NCI-H1930 (cell line): Measurements from ENCODE around the gene LIMA1.

Experiments used
- DNase-seq, 2 experiments: peaks; one replicate each; lab custom pipeline; 2025; lab: John Stamatoyannopoulos, UW

The LIMA1 gene

GRCh38 chr12:50218386-50218785, 64.9 kb downstream of the LIMA1 start:
- no peak for DNase-seq

- no peak for DNase-seq
Observed at GRCh38 chr12:50217202-50217601, 66.1 kb downstream of the LIMA1 start.

DNA sequence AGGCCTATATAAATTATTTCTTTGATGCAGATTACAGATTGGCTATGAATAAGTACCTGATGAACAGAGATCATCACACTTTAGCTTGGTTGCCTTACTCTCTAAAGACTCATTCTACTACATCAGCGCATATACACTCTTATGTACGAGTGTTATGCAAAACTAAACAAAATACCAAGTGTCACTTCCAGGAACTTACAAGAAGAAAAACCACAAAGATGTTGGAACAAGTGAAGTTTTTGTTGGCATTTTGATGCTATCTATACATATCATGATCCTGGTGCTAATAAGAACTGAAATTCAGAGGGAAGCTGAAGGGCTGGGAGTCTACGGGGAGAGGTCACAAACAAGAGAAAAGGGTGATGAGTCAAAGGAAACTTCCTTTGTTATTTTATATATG, 68.3 kb downstream of the LIMA1 start:
- DNase-seq: no peak

DNA sequence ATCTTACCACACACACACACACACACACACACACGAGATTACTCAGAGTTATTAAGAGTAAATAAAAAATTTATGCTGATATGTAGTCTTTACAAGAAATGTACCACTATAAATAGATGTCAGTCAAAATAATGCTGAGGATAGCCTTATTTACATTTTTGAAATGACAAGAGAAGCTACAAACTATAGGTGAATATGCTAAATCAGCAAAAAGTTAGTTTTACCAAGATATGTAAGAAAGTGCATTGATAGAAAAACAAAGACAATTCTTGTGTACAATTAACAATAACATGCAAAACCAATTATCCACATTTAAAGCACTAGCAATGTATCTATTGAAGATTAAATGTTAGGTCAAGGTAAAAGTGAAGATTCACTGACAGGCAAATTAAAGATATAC, 69.3 kb downstream of the LIMA1 start:
- no peak for DNase-seq

- DNase-seq: no peak
Observed at GRCh38 chr12:50213439-50213838, 69.9 kb downstream of the LIMA1 start.

- DNase-seq: no peak
Observed at GRCh38 chr12:50212071-50212467, 71.3 kb downstream of the LIMA1 start.

GRCh38 chr12:50211392-50212070, 71.8 kb downstream of the LIMA1 start:
- DNase-seq: no peak

DNA sequence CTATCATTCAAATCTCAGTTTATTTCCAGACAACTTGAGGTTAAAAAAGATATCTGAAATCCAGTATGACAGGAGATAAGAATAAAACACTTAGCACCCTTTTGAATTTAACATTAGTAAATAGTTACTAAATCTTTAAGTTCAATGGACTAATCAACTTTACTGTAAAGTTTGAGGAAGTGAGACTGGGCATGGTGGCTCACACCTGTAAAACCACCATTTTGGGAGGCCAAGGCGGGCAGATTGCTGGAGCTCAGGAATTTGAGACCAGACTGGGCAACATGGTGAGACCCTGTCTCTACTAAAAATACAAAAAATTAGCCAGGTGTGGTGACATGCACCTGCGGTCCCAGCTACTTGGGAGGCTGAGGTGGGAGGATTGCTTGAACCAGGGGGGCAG, 75.9 kb downstream of the LIMA1 start:
- no peak for DNase-seq

- DNase-seq: no peak
Observed at GRCh38 chr12:50205648-50206047, 77.7 kb downstream of the LIMA1 start.

DNA sequence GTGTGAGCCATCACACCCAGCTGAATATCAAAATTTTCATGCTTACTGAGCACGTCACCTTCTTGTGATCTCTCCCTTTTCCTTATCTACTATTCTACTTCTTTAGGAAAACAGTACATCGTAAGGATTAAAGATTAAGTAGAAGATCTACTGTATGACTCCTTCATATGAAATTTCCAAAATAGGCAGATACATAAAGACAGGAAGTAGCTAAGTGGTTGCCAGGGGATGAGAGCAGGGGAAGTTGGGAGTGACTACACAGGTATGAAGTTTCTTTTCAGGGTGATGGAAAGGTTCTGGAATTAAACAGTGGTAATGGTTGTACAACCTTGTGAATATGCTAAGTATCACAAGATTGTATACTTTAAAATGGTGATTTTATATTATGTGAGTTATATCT, 79.6 kb downstream of the LIMA1 start:
- DNase-seq: no peak

- DNase-seq: no peak
Observed at GRCh38 chr12:50201987-50202521, 81.3 kb downstream of the LIMA1 start.

GRCh38 chr12:50200552-50201273, 82.6 kb downstream of the LIMA1 start:
- DNase-seq: no peak

GRCh38 chr12:50198829-50199228, 84.5 kb downstream of the LIMA1 start:
- DNase-seq: no peak

- no peak for DNase-seq
Observed at GRCh38 chr12:50197297-50197727, 86.0 kb downstream of the LIMA1 start.

- DNase-seq: no peak
Observed at GRCh38 chr12:50196537-50196936, 86.8 kb downstream of the LIMA1 start.

GRCh38 chr12:50195832-50196231, 87.5 kb downstream of the LIMA1 start:
- DNase-seq: no peak

DNA sequence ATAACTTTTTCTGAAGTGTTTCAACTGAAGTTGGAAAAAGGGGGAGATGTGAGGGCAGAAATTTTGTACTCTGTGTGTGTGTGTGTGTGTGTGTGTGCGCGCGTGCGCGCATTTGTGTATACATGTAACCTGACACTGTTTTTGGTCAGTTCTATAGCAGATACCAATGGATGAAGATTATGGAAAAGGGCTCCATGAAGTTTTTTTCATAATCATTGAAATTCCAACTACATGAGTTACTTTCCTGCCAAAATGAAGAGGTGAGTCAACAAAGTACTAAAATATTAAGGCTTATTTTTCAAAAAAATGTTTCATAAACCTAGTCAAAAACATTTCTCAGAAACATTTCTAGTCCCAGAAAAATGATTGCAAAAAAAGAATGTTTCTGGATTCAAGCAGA, 90.4 kb downstream of the LIMA1 start:
- no peak for DNase-seq

DNA sequence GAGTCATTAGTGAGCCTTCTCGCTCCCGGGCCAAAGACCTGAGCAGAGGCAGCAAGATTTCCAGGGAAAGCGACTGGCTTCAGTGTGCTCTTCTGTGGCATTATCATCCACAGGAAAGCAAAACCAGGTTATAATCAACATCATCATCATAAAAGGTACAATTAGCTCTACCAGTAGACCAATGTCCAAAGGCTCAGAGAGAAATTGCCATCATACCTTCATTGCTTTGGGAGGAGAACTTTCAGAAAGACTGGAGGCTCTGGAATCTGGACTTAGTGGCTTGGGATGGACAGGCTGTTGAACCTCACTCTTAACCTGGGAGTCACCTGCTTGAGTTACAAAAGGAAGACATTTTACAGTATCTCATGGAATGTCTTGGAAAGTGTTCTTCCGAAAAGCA, 91.1 kb downstream of the LIMA1 start:
- DNase-seq: no peak

DNA sequence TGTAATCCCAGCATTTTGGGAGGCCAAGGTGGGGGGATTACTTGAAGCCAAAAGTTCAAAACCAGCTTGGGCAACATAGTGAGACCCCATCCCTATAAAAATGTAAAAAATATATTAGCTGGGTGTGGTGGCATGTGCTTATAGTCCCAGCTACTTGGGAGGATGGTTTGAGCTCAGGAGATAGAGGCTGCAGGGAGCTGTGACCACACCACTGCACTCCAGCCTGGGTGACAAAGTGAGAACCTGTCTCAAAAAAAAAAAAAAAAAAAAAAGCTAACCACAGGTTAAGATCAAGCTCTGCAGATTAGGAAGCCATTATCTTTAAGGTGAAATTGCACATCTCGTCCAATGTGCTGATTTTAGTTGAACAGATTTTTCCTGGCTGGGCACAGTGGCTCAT, 92.5 kb downstream of the LIMA1 start:
- DNase-seq: no peak

- DNase-seq: no peak
Observed at GRCh38 chr12:50188875-50189575, 94.3 kb downstream of the LIMA1 start.

- DNase-seq: no peak
Observed at GRCh38 chr12:50188241-50188781, 95.0 kb downstream of the LIMA1 start.

DNA sequence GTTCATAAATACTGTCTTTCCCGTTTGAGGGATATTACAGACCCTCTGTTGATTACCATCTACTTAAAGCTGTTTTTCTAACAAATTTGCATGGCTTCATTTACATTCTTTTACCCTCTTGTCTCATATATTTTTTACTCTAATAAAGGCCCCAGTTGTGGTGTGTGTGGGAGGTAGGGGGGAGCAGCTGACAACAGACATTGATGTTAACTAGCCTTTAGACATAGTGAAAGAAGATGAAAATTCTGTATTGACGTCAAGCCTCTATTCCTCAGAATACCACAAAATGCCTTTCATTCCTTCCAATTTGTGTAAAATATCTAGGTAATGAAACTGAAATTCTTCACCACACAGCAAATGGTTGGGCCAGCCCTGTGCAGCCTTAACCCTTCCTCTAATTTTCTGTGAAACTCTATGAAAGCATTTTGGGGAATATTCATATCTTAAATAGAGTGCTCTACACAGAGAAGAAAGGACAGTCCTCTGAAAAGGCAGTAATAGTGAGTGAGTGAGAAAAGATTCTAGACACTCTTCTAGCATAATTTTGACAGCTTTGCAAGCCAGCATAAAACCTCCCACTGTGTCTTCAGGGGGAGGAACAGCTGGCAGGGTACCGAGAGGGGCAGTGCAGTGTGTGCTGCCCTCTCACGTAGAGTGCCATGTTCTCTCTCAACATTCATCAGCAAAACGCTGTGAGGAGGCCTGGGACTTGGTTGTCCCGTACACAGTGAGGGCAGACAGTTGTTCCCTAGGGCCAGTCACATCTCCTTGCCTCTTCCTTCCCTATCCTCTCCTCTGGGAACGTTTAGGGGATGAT, 96.0 kb downstream of the LIMA1 start:
- DNase-seq: no peak
